Vein endothelial cell (primary cell): Measurements from ENCODE around the gene RNF225. TPM values are rescaled to one million over a fixed set of nuclear protein-coding genes. Genes with fewer than 3 reads are reported as not detected.

ENCODE experiments used
- small RNA-seq: library from RNA; depleted of rRNA; stranded (forward); fragments of <200 nt; gene quantifications from one replicate; pipeline ENCODE3, GENCODE V24; 2012
- total RNA-seq: library from RNA; depleted of rRNA; stranded (reverse); fragments of >200 nt; gene quantifications from 2 replicates; pipeline ENCODE4 v1.2.3, GENCODE V29; 2012

RNF225 gene
- total RNA-seq: 0.33 and 0.67 TPM in 2 replicates

GRCh38 chr19:58395220-58395978, at the start of gene RNF225:
Gene RNF225, plus strand, starts transcription at chr19:58395656. Its CDS starts 434 bp downstream, at chr19:58396090.

GRCh38 chr19:58352760-58353671, 42.4 kb upstream of the RNF225 start, which contains the start of gene A1BG:
Gene A1BG, minus strand, starts transcription at chr19:58353492. Its CDS starts 55 bp downstream, at chr19:58353437.

GRCh38 chr19:58362272-58362994, 33.0 kb upstream of the RNF225 start, which contains the start of gene ZNF497:
Gene ZNF497, minus strand, starts transcription at chr19:58362751. Its CDS starts 5,116 bp downstream, at chr19:58357635.

GRCh38 chr19:58380662-58381459, 14.6 kb upstream of the RNF225 start, which contains the start of gene ZNF837:
Gene ZNF837, minus strand, starts transcription at chr19:58381030. Its CDS starts 11,698 bp downstream, at chr19:58369332.

GRCh38 chr19:58386576-58387337, 8.7 kb upstream of the RNF225 start, which contains the start of gene RPS5:
Gene RPS5, plus strand, starts transcription at chr19:58387269. Its CDS starts 869 bp downstream, at chr19:58388138.

GRCh38 chr19:58408152-58409009, 12.9 kb downstream of the RNF225 start, which contains the start of gene ZNF584:
Gene ZNF584, plus strand, starts transcription at chr19:58408649. Its CDS starts 499 bp downstream, at chr19:58409148.

GRCh38 chr19:58439576-58440554, 44.4 kb downstream of the RNF225 start, which contains the start of gene ZNF132:
Gene ZNF132, minus strand, starts transcription at chr19:58440153. Its CDS starts 332 bp downstream, at chr19:58439821.

Small RNA genes within 50 kb of the gene (small RNA-seq; reads per million reads assigned to genes)
- not detected for gene MIR4754
- not detected for gene RNA5SP473

Other genes starting within 250 kb of the RNF225 start
- 10.1 and 10.5 TPM in 2 replicates for gene ZNF329, start 244.9 kb upstream of the RNF225 start, total RNA-seq
- 20.3 and 23.2 TPM in 2 replicates for gene ZNF274, start 212.6 kb upstream of the RNF225 start, total RNA-seq
- gene ZNF544, start 166.7 kb upstream of the RNF225 start, total RNA-seq: 50.3 and 53.6 TPM in 2 replicates
- 8.2 and 8.5 TPM in 2 replicates for gene ZNF8, start 116.7 kb upstream of the RNF225 start, total RNA-seq
- gene ERVK3-1, start 90.3 kb upstream of the RNF225 start, total RNA-seq: 21.6 and 25.9 TPM in 2 replicates
- 3.9 and 4.6 TPM in 2 replicates for gene ZSCAN22, start 68.7 kb upstream of the RNF225 start, total RNA-seq
- gene A1BG, start 42.2 kb upstream of the RNF225 start, total RNA-seq: 0.33 and 4.0 TPM in 2 replicates
- 0.76 and 0.98 TPM in 2 replicates for gene ZNF497, start 32.9 kb upstream of the RNF225 start, total RNA-seq
- 2.3 and 2.5 TPM in 2 replicates for gene ZNF837, start 14.6 kb upstream of the RNF225 start, total RNA-seq
- gene RPS5, start 8.4 kb upstream of the RNF225 start, total RNA-seq: 1,488 and 1,703 TPM in 2 replicates
- gene ZNF584, start 13.0 kb downstream of the RNF225 start, total RNA-seq: 10.2 and 11.1 TPM in 2 replicates
- 7.3 and 7.5 TPM in 2 replicates for gene ZNF132, start 44.5 kb downstream of the RNF225 start, total RNA-seq
- gene ZNF324B, start 56.0 kb downstream of the RNF225 start, total RNA-seq: 8.5 and 12.2 TPM in 2 replicates
- gene ZNF324, start 71.4 kb downstream of the RNF225 start, total RNA-seq: 17.6 and 20.6 TPM in 2 replicates
- gene ZNF446, start 80.7 kb downstream of the RNF225 start, total RNA-seq: 8.6 and 10.1 TPM in 2 replicates
- 5.2 and 6.5 TPM in 2 replicates for gene SLC27A5, start 116.3 kb downstream of the RNF225 start, total RNA-seq
- gene ZBTB45, start 124.2 kb downstream of the RNF225 start, total RNA-seq: 9.6 and 12.4 TPM in 2 replicates
- gene TRIM28, start 148.4 kb downstream of the RNF225 start, total RNA-seq: 350 and 379 TPM in 2 replicates
- gene CHMP2A, start 159.4 kb downstream of the RNF225 start, total RNA-seq: 74.3 and 84.6 TPM in 2 replicates
- gene UBE2M, start 163.0 kb downstream of the RNF225 start, total RNA-seq: 93.2 and 104 TPM in 2 replicates
- 17.4 and 19.6 TPM in 2 replicates for gene MZF1, start 177.7 kb downstream of the RNF225 start, total RNA-seq